HepG2 (cell line): ENCODE results near the gene RAD54L. TPM values are rescaled to one million over a fixed set of nuclear protein-coding genes. Genes with fewer than 3 reads are reported as not detected.

Experiments
- ATAC-seq: fragments of 200-7000 bp; cut with Tn5 transposase; 3 replicates; pipeline ENCODE4 v1.9.1; 2020; ENCODE audit warnings: mild to moderate bottlenecking, moderate library complexity
- BruUV-seq: library from RNA; stranded (reverse); fragments of 400-500 nt; replicated peaks from 2 replicates; lab custom pipeline; 2021; lab: Mats Ljungman, UMichigan
- CTCF ChIA-PET: fragments of 300-600 bp; formaldehyde crosslinking; extraction: SDS; loops from one replicate; lab custom pipeline; 2021; ENCODE audit warnings: low total read pairs, inconsistent platforms, low intra/inter-chr PET ratio; lab: Yijun Ruan, JAX
- POLR2A ChIA-PET: fragments of 350-600 bp; sonication (Branson Sonifier 250); formaldehyde crosslinking; loops from one replicate; lab custom pipeline; 2020; ENCODE audit warnings: antibody characterized with exemption, inconsistent platforms; lab: Yijun Ruan, JAX
- DNase-seq: peaks from one replicate; pipeline ENCODE4 v3.0.0-alpha.2; 2015; ENCODE audit warnings: low spot score
- FAIRE-seq: peaks from 3 replicates; lab custom pipeline; 2011; peaks lifted over from hg19 to GRCh38; lab: Jason Lieb, UNC
- H2AFZ ChIP-seq: one replicate; pipeline ENCODE4 v1.6.1; 2011; ENCODE audit warnings: low read length, inconsistent platforms
- H3K27ac ChIP-seq: fragments of 300-600 bp; 3 replicates; pipeline ENCODE4 v1.8.0; 2011; ENCODE audit warnings: mixed run types, mild to moderate bottlenecking, mixed read lengths, low read length, inconsistent platforms; ENCODE audit not compliant: insufficient read depth; ENCODE audit errors: extremely low read length
- H3K27me3 ChIP-seq, 2 experiments: fragments of 200-600 bp in 1 of 2; 2 replicates in 1 of 2; 3 replicates in 1 of 2; pipeline versions ENCODE4 v1.6.0 to v1.8.0; 2011; ENCODE audit warnings: low read length in 2 of 2, mild to moderate bottlenecking in 2 of 2, moderate library complexity in 2 of 2, inconsistent platforms in 1 of 2; ENCODE audit not compliant: insufficient read depth in 2 of 2, control insufficient read depth in 1 of 2
- H3K36me3 ChIP-seq, 2 experiments: fragments of 200-600 bp in 1 of 2; replicated peaks in 1 of 2; 2 replicates in 1 of 2; 3 replicates in 1 of 2; pipeline versions ENCODE4 v1.5.1 to v1.8.0; 2011; ENCODE audit warnings: low read length in 2 of 2, inconsistent platforms in 1 of 2; ENCODE audit not compliant: insufficient read depth in 2 of 2, control insufficient read depth in 1 of 2
- H3K4me1 ChIP-seq: 2 replicates; pipeline ENCODE4 v1.5.1; 2012; ENCODE audit warnings: low read length, inconsistent platforms; ENCODE audit not compliant: insufficient read depth
- H3K4me2 ChIP-seq: 2 replicates; pipeline ENCODE4 v1.6.0; 2011; ENCODE audit warnings: low read depth, low read length, inconsistent platforms
- H3K4me3 ChIP-seq, 3 experiments: fragments of 200-600 bp in 1 of 3; sonication (generic), shearing (Covaris generic) in 1 of 3; replicated peaks in 1 of 3; 2 replicates each; pipeline ENCODE4 v1.5.1; 2011 to 2016; ENCODE audit warnings: low read length in 3 of 3, inconsistent platforms in 2 of 3, low read depth in 2 of 3, mild to moderate bottlenecking in 2 of 3, control low read depth in 1 of 3, mixed read lengths in 1 of 3; ENCODE audit not compliant: insufficient read depth in 1 of 3
- H3K79me2 ChIP-seq: one replicate; pipeline ENCODE4 v1.6.1; 2011; ENCODE audit warnings: low read length, inconsistent platforms; ENCODE audit not compliant: insufficient read depth
- H3K9ac ChIP-seq: 2 replicates; pipeline ENCODE4 v1.6.0; 2011; ENCODE audit warnings: mild to moderate bottlenecking, low read depth, low read length, inconsistent platforms; ENCODE audit not compliant: insufficient read depth
- H3K9me3 ChIP-seq: 2 replicates; pipeline ENCODE4 v1.5.1; 2012; ENCODE audit warnings: mild to moderate bottlenecking, low read length
- H4K20me1 ChIP-seq: 2 replicates; pipeline ENCODE4 v1.6.0; 2011; ENCODE audit warnings: inconsistent platforms, mild to moderate bottlenecking, low read length, moderate library complexity; ENCODE audit not compliant: insufficient read depth
- ERF ChIP-seq: IDR thresholded peaks from 2 replicates; pipeline ENCODE4 v1.6.1; 2018; ENCODE audit warnings: missing biosample characterization, missing genetic modification reagents
- FOSL2 ChIP-seq: sonication (generic); formaldehyde crosslinking; IDR thresholded peaks from 2 replicates; pipeline ENCODE4 v1.4.0; 2020; ENCODE audit warnings: missing genetic modification reagents
- FOXM1 ChIP-seq: sonication (generic); formaldehyde crosslinking; IDR thresholded peaks from 2 replicates; pipeline ENCODE4 v1.5.0; 2020; ENCODE audit warnings: missing genetic modification reagents
- HNRNPL ChIP-seq: fragments of 200-400 bp; formaldehyde crosslinking; IDR thresholded peaks from 2 replicates; pipeline ENCODE4 v1.6.1; 2017; ENCODE audit warnings: mild to moderate bottlenecking, low read depth, low read length
- HOXD1 ChIP-seq: sonication (generic); formaldehyde crosslinking; IDR thresholded peaks from 2 replicates; pipeline ENCODE4 v1.5.0; 2020; ENCODE audit warnings: missing genetic modification reagents
- KLF9 ChIP-seq: IDR thresholded peaks from 2 replicates; pipeline ENCODE4 v1.6.1; 2016; ENCODE audit warnings: low read depth
- NFRKB ChIP-seq: fragments of 450-650 bp; IDR thresholded peaks from 2 replicates; pipeline ENCODE4 v1.6.1; 2017
- REL ChIP-seq: sonication (generic); formaldehyde crosslinking; conservative IDR thresholded peaks from 2 replicates; pipeline ENCODE4 v1.8.0; 2022; ENCODE audit warnings: mild to moderate bottlenecking, missing genetic modification reagents, moderate library complexity
- RERE ChIP-seq: IDR thresholded peaks from 2 replicates; pipeline ENCODE4 v1.6.1; 2016; ENCODE audit warnings: low read depth, missing genetic modification reagents, missing compliant biosample characterization
- SIX4 ChIP-seq: sonication (generic); formaldehyde crosslinking; IDR thresholded peaks from 2 replicates; pipeline ENCODE4 v1.4.0; 2020; ENCODE audit warnings: missing genetic modification reagents
- SMAD9 ChIP-seq: sonication (generic); formaldehyde crosslinking; IDR thresholded peaks from 2 replicates; pipeline ENCODE4 v1.5.1; 2020; ENCODE audit warnings: mild to moderate bottlenecking, missing genetic modification reagents
- ZNF121 ChIP-seq: sonication (generic); formaldehyde crosslinking; IDR thresholded peaks from 2 replicates; pipeline ENCODE4 v1.5.0; 2020; ENCODE audit warnings: mild to moderate bottlenecking, missing genetic modification reagents
- ZNF33B ChIP-seq: sonication (generic); formaldehyde crosslinking; IDR thresholded peaks from 2 replicates; pipeline ENCODE4 v1.5.1; 2020; ENCODE audit warnings: mild to moderate bottlenecking, missing genetic modification reagents
- ZNF44 ChIP-seq: sonication (generic); formaldehyde crosslinking; IDR thresholded peaks from 2 replicates; pipeline ENCODE4 v1.5.1; 2020; ENCODE audit warnings: mild to moderate bottlenecking, missing genetic modification reagents
- ZNF503 ChIP-seq: sonication (generic); formaldehyde crosslinking; IDR thresholded peaks from 2 replicates; pipeline ENCODE4 v1.4.0; 2020; ENCODE audit warnings: missing genetic modification reagents
- WGBS: methylation state at CpG from one replicate; pipeline ENCODE4 v1.1.6; 2017; ENCODE audit warnings: low lambda C conversion rate; 5-methylcytosine and 5-hydroxymethylcytosine counted together
- in situ Hi-C: cut with HindIII; loops from 2 replicates; pipeline ENCODE4 v1.10.0; 2017; ENCODE audit warnings: low pct_unique_long_range_greater_than_20kb; ENCODE audit not compliant: extremely low pct_ligation_motif_present
- intact Hi-C: fragments of 100-400 bp; cut with micrococcal nuclease; formaldehyde crosslinking; loops from one replicate; pipeline ENCODE4 v1.10.0; 2022; ENCODE audit not compliant: unreplicated experiment
- polyA plus RNA-seq, 8 experiments: library from polyadenylated mRNA; depleted of rRNA in 3 of 8; stranded (reverse) in 7 of 8; unstranded in 1 of 8; fragments of >200 nt; fragmentation: Illumina TruSeq in 4 of 8; extraction: Trizol in 4 of 8; gene quantifications; 2 replicates each; pipeline versions ENCODE4 v1.2.1 to v1.2.3, GENCODE V29; 2011 to 2016; ENCODE audit warnings: low read depth in 4 of 8, missing spikeins in 1 of 8, mixed read lengths in 1 of 8; ENCODE audit not compliant: insufficient read depth in 1 of 8
- total RNA-seq, 5 experiments: library from RNA; depleted of rRNA; stranded (reverse); fragments of >200 nt; fragmentation: Illumina TruSeq; extraction: Trizol; gene quantifications; 2 replicates each; pipeline ENCODE4 v1.2.3, GENCODE V29; 2016; ENCODE audit warnings: low read depth in 1 of 5

The RAD54L gene
- total and polyA plus RNA-seq, 2 of the 13 experiments (the other 11 are each of a cell fraction or from before 2014, with no cell fraction given), result 10.2 to 30.0 TPM

GRCh38 chr1:46215504-46215903 is 32.1 kb upstream of the RAD54L start:
- POLR2A ChIA-PET, result no interaction called here
- ATAC-seq, result no peak
- TF ChIP-seq ZNF121 (CRISPR knock-in tag) (0 out of 2 replicates have a peak, but pooled peaks have one; percentile 27), FOXM1 (no peak)
- H3K79me2 ChIP-seq, result no peaks in the 10 kb centered on the region
- FAIRE-seq, result no peak
- in situ Hi-C loops (no loop called here), intact Hi-C loops (no loop called here)
- H3K4me1 ChIP-seq, result peaks cover 17% of the 10 kb centered on the region
- no peak overlapping the region for H3K27ac ChIP-seq
- no peaks in the 10 kb centered on the region for H3K27me3 ChIP-seq
- H3K36me3 ChIP-seq, result no peaks in the 10 kb centered on the region
- no TSS peak for BruUV-seq
- H2AFZ ChIP-seq, result no peak overlapping the region
- CTCF ChIA-PET, result no interaction called here
- no peak overlapping the region for H3K9ac ChIP-seq
- no peak overlapping the region for H3K4me3 ChIP-seq
- no peaks in the 10 kb centered on the region for H4K20me1 ChIP-seq
- no peak for DNase-seq
- no peak overlapping the region for H3K4me2 ChIP-seq
- no peaks in the 10 kb centered on the region for H3K9me3 ChIP-seq

- Histone ChIP-seq H3K27ac (no peak overlapping the region), H3K36me3 (no peaks in the 10 kb centered on the region), H3K9me3 (no peaks in the 10 kb centered on the region), H3K4me1 (peaks cover 45% of the 10 kb centered on the region), H3K4me3 (no peak overlapping the region), H3K4me2 (no peak overlapping the region), H3K79me2 (no peaks in the 10 kb centered on the region), H3K9ac (no peak overlapping the region), H2AFZ (peak overlapping the region; percentile 61), H3K27me3 (no peaks in the 10 kb centered on the region), H4K20me1 (no peaks in the 10 kb centered on the region)
- POLR2A ChIA-PET, result no interaction called here
- intact Hi-C loops (no loop called here), in situ Hi-C loops (no loop called here)
- FAIRE-seq (no peak), ATAC-seq (no peak), DNase-seq (no peak)
- 56% methylated on average over 5 of the region's 8 CpGs for WGBS
- CTCF ChIA-PET, result no interaction called here
- no TSS peak for BruUV-seq
- no peak for TF ChIP-seq KLF9
- TF ChIP-seq ZNF503 (CRISPR knock-in tag), result no peak
- TF ChIP-seq HNRNPL, result no peak
- TF ChIP-seq FOSL2, result no peak
- no peak for TF ChIP-seq RERE (CRISPR knock-in tag)
- TF ChIP-seq REL (CRISPR knock-in tag), result no peak
- no peak for TF ChIP-seq ZNF44 (CRISPR knock-in tag)
- TF ChIP-seq ERF (CRISPR knock-in tag), result no peak
- TF ChIP-seq SMAD9 (CRISPR knock-in tag), result no peak
- no peak for TF ChIP-seq SIX4 (CRISPR knock-in tag)
- no peak for TF ChIP-seq NFRKB
- no peak for TF ChIP-seq ZNF33B
- no peak for TF ChIP-seq HOXD1 (CRISPR knock-in tag)
Measured at GRCh38 chr1:46218443-46218842, 29.1 kb upstream of the RAD54L start.
